Epidermal melanocyte (primary cell): ENCODE measurements around the gene TNPO3.

ENCODE experiments used
- DNase-seq: peaks from one replicate; pipeline ENCODE4 v3.0.0; 2011; ENCODE audit warnings: low spot score; ENCODE audit not compliant: insufficient read length

Gene TNPO3

GRCh38 chr7:128940494-128941322 is 114.2 kb downstream of the TNPO3 start:
- no peak for DNase-seq

- DNase-seq, result no peak
Measured at GRCh38 chr7:128939861-128940410, 115.0 kb downstream of the TNPO3 start.

- no peak for DNase-seq
Measured at GRCh38 chr7:128939075-128939860, 115.6 kb downstream of the TNPO3 start.

- DNase-seq, result no peak
Measured at GRCh38 chr7:128938544-128939074, 116.3 kb downstream of the TNPO3 start.

- no peak for DNase-seq
Measured at GRCh38 chr7:128937647-128938543, 117.0 kb downstream of the TNPO3 start, which contains the start of gene IRF5. IRF5 (plus strand) TSS chr7:128937927; CDS start chr7:128942082, 4,155 bp downstream.

GRCh38 chr7:128937271-128937646 is 117.7 kb downstream of the TNPO3 start:
- no peak for DNase-seq

- no peak for DNase-seq
Measured at GRCh38 chr7:128936798-128937197, 118.1 kb downstream of the TNPO3 start.

- DNase-seq, result no peak
Measured at GRCh38 chr7:128935342-128935730, 119.6 kb downstream of the TNPO3 start.

GRCh38 chr7:128934361-128935341 is 120.3 kb downstream of the TNPO3 start:
- no peak for DNase-seq

GRCh38 chr7:128933180-128933891 is 121.6 kb downstream of the TNPO3 start:
- DNase-seq, result no peak

GRCh38 chr7:128932862-128933179 is 122.1 kb downstream of the TNPO3 start:
- DNase-seq, result no peak

- DNase-seq, result no peak
Measured at GRCh38 chr7:128931965-128932861, 122.7 kb downstream of the TNPO3 start.

- no peak for DNase-seq
Measured at GRCh38 chr7:128931190-128931798, 123.6 kb downstream of the TNPO3 start.

- DNase-seq, result no peak
Measured at GRCh38 chr7:128928882-128929788, 125.8 kb downstream of the TNPO3 start.

- no peak for DNase-seq
Measured at GRCh38 chr7:128928159-128928813, 126.6 kb downstream of the TNPO3 start.
